HFFc6 (cell line): ENCODE data around the gene BIVM. TPM values are rescaled to one million over a fixed set of nuclear protein-coding genes. Genes with fewer than 3 reads are reported as not detected.

Experiments used
- DNase-seq: peaks from one replicate; pipeline ENCODE4 v3.0.0-alpha.2; 2018
- H3K27ac Mint-ChIP-seq: 2 replicates; pipeline ENCODE4 v1.8.0; 2020; ENCODE audit warnings: mild to moderate bottlenecking, mixed read lengths
- H3K27me3 Mint-ChIP-seq: 2 replicates; pipeline ENCODE4 v1.8.0; 2021; ENCODE audit warnings: mild to moderate bottlenecking, moderate library complexity, mixed read lengths; ENCODE audit not compliant: insufficient read depth
- H3K36me3 Mint-ChIP-seq: 2 replicates; pipeline ENCODE4 v1.8.0; 2021; ENCODE audit warnings: low read depth, mixed read lengths
- H3K4me1 Mint-ChIP-seq: 2 replicates; pipeline ENCODE4 v1.8.0; 2020; ENCODE audit warnings: low read depth, mixed read lengths
- H3K4me3 Mint-ChIP-seq: 2 replicates; pipeline ENCODE4 v1.8.0; 2020; ENCODE audit warnings: mild to moderate bottlenecking, moderate library complexity, mixed read lengths
- H3K9me3 Mint-ChIP-seq: 2 replicates; pipeline ENCODE4 v1.8.0; 2020; ENCODE audit warnings: mild to moderate bottlenecking, mixed read lengths
- long read RNA-seq: library from polyadenylated mRNA; unstranded; transcript quantifications from one replicate; pipeline ENCODE4 v2.0.0, GENCODE V29; 2019
- total RNA-seq, 6 experiments: library from RNA; stranded (reverse); fragmentation: NEBNext Ultra II Directional; extraction: Animal tissue kit (Norgen Biotek cat#: 25700); gene quantifications; 2 replicates in 1 of 6; 3 replicates in 5 of 6; pipeline ENCODE4 v1.2.3, GENCODE V29; 2021
- TF ChIP-seq, protein P1 (sequence below): fragments of 200-600 bp; sonication (generic); IDR thresholded peaks from 2 replicates; pipeline ENCODE4 v1.5.0; 2021; ENCODE audit warnings: antibody characterized with exemption, mild to moderate bottlenecking

BIVM gene, protein sequence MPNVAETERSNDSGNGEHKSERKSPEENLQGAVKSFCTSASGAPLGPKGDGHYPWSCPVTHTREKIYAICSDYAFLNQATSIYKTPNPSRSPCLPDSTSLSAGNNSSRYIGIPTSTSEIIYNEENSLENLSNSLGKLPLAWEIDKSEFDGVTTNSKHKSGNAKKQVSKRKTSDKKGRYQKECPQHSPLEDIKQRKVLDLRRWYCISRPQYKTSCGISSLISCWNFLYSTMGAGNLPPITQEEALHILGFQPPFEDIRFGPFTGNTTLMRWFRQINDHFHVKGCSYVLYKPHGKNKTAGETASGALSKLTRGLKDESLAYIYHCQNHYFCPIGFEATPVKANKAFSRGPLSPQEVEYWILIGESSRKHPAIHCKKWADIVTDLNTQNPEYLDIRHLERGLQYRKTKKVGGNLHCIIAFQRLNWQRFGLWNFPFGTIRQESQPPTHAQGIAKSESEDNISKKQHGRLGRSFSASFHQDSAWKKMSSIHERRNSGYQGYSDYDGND
- total RNA-seq = 10 to 100 TPM; 16.6 to 24.0 (median 18.9) TPM
- long read RNA-seq, transcript BIVM-201 (11 exons, 3,859 nt) = major isoform, 11 of 27 reads
- long read RNA-seq, partial matches to known transcripts = 3 of 27 reads
- long read RNA-seq, other reads (novel, unspliced or antisense) = 13 of 27 reads

DNA sequence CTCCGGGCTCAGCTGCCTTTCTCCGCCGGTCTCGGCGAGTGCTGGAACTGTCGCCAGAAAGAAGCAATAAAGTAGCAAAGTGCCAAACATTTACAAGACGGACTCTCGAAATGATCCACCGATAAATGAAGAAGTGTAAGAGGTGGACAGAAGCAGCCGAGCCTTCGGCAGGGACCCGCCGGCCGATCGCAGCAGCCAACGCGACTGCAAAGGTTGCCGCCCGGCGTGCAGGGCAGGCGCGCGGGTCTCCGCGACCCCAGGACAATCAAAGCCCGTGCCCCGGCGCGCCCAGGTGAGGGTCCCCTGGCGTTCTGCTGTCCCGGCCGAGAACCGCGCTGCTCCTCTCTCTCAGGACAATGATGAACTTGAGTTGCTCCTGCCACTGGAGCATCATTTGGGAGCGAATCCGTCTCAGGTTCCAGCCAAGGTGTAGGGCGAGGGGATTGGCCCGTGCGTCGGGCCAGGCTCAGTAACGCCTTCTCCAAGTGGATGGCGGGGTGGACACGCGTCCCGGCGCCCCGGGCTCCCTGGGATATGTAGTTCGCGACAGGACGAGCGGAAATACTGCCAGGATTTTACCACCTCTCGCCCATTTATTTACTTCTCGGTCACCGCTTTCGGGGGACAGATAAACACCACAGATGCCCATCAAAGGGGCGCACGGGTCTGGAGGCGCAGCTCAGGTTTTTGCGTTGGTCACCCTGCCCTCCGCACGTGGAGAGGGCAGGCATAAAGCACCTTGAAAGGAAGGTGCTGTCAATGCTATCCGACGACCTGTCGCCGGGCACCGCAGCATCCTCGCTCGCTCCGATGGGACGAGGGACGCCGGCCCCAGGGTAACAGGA is at the start of gene BIVM, which contains the start of gene POGLUT2:
Gene BIVM, plus strand, starts transcription at position 539 of the 845 bp plus-strand sequence. CDS start 8,149 bp downstream, outside the sequence.
Gene POGLUT2, minus strand, starts transcription at position 396 of the 845 bp plus-strand sequence. Its CDS starts 306 bp downstream, at position 90.
- no peaks in the 10 kb centered on the region; the same call in 1 of the 2 replicates for H3K27me3 Mint-ChIP-seq
- peak; percentile 92 for DNase-seq
- H3K4me1 Mint-ChIP-seq = peaks cover 46% of the 10 kb centered on the region
- H3K27ac Mint-ChIP-seq = peak within 1 kb of the TSS; percentile 88
- peaks cover 7% of the 10 kb centered on the region; the same call in 1 of the 2 replicates for H3K36me3 Mint-ChIP-seq
- TF ChIP-seq, protein P1, sequence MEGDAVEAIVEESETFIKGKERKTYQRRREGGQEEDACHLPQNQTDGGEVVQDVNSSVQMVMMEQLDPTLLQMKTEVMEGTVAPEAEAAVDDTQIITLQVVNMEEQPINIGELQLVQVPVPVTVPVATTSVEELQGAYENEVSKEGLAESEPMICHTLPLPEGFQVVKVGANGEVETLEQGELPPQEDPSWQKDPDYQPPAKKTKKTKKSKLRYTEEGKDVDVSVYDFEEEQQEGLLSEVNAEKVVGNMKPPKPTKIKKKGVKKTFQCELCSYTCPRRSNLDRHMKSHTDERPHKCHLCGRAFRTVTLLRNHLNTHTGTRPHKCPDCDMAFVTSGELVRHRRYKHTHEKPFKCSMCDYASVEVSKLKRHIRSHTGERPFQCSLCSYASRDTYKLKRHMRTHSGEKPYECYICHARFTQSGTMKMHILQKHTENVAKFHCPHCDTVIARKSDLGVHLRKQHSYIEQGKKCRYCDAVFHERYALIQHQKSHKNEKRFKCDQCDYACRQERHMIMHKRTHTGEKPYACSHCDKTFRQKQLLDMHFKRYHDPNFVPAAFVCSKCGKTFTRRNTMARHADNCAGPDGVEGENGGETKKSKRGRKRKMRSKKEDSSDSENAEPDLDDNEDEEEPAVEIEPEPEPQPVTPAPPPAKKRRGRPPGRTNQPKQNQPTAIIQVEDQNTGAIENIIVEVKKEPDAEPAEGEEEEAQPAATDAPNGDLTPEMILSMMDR = no peak
- H3K4me3 Mint-ChIP-seq = peak within 1 kb of the TSS; percentile 96
- H3K9me3 Mint-ChIP-seq = no peaks in the 10 kb centered on the region

DNA sequence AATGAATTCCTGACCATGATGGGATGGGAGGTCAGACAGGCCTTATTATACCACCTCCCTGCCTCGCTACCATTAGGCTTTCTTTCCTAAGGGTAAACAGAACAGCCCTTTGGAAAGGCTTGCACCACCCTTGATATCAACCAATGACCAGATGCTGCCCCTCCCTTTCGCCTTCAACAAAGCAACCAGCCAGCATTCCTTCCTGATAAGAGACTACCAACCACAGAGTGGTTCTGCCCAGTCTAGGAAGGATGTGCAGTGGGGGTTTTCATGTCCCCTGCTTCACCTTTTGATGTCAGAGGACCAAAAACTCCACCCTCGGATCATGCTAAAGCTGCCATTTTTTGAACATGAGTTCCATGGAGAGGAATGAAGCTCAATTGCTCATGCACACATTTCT is 47.0 kb upstream of the BIVM start:
- no peak for DNase-seq
- peaks cover 5% of the 10 kb centered on the region for H3K27me3 Mint-ChIP-seq
- H3K4me3 Mint-ChIP-seq = no peak overlapping the region
- no peaks in the 10 kb centered on the region for H3K4me1 Mint-ChIP-seq
- TF ChIP-seq, protein P1 = no peak
- no peaks in the 10 kb centered on the region for H3K9me3 Mint-ChIP-seq
- no peaks in the 10 kb centered on the region for H3K36me3 Mint-ChIP-seq
- no peak overlapping the region for H3K27ac Mint-ChIP-seq

DNA sequence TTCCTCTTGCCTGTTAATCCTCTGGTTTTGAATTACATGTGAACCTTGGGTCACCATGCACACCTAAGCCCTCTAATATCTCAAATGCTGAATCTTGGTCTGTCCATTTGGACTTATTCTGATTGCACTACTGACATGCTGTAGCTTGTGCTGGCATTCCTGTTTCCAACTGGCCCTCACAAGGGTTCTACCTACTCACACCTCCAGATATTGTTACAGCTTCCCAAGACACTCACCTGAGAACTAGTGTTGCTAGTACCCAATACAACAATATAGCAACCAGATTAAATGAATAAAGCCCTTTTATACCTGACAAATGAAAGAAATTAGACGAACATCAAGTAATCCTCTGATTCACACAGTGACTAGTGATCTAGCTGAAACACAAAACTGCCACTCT is 41.9 kb upstream of the BIVM start:
- Mint-ChIP-seq H3K27ac (no peak overlapping the region), H3K4me3 (no peak overlapping the region), H3K9me3 (no peaks in the 10 kb centered on the region), H3K4me1 (no peaks in the 10 kb centered on the region), H3K36me3 (no peaks in the 10 kb centered on the region), H3K27me3 (no peaks in the 10 kb centered on the region; the same call in 1 of the 2 replicates)
- TF ChIP-seq, protein P1 = no peak
- DNase-seq = no peak

DNA sequence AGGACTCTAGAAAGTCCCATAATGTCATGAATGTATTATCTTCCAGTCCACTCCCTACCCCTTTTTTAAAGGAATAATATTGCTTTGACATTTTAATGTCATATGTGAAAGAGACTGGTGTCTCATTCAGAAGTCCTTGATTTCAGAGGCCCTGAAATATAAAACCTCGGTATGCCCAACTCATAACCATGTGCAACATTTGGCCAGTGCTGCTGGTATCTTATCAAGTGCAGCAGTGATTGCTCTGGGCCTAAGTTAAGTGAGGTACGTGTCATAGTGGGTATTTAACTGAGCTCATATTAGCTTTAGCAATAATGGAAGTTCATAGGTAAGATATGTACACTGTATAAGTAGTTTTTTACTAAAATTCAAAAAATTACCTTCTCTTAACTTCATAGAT is 40.1 kb upstream of the BIVM start:
- H3K4me1 Mint-ChIP-seq = no peaks in the 10 kb centered on the region
- H3K27ac Mint-ChIP-seq = no peak overlapping the region
- no peaks in the 10 kb centered on the region; the same call in 1 of the 2 replicates for H3K27me3 Mint-ChIP-seq
- DNase-seq = no peak
- no peaks in the 10 kb centered on the region for H3K9me3 Mint-ChIP-seq
- TF ChIP-seq, protein P1 = no peak
- no peaks in the 10 kb centered on the region for H3K36me3 Mint-ChIP-seq
- no peak overlapping the region for H3K4me3 Mint-ChIP-seq

DNA sequence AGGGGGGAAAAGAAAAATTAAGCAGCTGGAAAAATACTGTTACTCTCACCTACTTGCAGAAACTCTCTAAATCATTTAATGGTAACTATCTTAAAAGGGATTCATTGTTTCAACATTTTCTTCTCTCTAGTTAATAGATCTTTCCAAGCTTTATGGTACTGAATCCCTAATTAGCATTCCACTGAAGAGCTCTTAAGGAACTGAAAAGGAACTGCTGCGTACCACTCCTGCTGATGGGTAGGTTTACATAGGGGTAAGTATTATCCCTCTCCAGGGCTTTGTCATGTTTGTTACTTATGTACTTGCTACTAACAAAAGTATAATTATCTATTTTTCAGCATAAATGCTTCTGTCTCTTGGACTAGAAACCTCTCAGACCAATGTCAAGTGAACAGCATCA is 37.8 kb upstream of the BIVM start:
- Mint-ChIP-seq H3K27me3 (no peaks in the 10 kb centered on the region), H3K4me1 (no peaks in the 10 kb centered on the region), H3K4me3 (no peak overlapping the region), H3K9me3 (no peaks in the 10 kb centered on the region), H3K36me3 (no peaks in the 10 kb centered on the region), H3K27ac (no peak overlapping the region)
- TF ChIP-seq, protein P1 = no peak
- no peak for DNase-seq
